Stimulated activated CD4-positive, alpha-beta T cell treated with anti-CD3 and anti-CD28 coated beads, Interleukin-15, amount 100 ng/mL, for 24 hours (primary cell): Measurements from ENCODE around the gene CDKL2.
"Not testable (repeated sequence)": the region's sequence is repeated elsewhere in the genome, so short reads cannot be mapped to it uniquely, and the experiment has no call there.

Source experiments
- DNase-seq: peaks from one replicate; pipeline ENCODE4 v3.0.0-alpha.2; 2020

The CDKL2 gene

DNA sequence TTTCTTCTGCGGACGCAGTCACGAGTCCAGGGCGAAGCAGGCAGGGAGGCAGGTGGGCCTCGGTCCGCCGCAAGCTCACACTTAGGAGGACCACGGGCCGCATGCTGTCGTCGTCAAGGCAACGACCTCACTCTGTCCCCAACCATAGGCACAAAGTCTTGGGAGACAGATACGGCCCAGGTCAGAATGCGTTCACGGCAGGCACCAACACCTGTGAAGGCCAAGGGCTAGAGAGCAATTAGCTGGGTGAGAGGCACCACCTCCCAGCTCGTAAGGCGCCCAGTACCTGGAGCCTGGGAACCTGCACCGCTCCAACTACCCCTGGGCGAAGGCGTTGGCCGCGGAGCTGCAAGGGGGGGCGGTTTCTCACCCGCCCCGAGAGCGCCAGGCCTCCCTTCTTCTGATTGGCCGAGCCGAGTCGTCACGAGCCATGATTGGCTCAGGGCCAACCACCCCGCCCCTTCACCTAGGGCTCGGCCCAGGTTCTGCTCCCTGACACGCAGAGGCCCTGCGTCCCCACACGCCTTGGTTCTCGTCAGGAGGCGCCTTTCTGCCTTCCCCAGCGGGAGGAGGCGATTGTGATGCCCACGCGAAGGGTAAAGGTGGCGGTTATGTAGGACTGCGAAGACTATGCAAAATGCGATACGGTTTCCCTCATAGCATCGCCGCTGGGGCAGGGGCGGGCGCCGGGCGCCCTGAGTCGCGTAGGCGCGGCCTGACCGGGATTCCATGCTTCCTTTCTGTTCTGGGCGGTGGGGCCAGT, at the start of gene CDKL2:
Gene CDKL2 (minus strand): TSS at position 355 of the 763 bp plus-strand sequence. CDS start 4,540 bp downstream, outside the sequence.
- DNase-seq = peak; percentile 94

- no peak for DNase-seq
Observed at GRCh38 chr4:75678965-75679364, 48.6 kb upstream of the CDKL2 start.

DNA sequence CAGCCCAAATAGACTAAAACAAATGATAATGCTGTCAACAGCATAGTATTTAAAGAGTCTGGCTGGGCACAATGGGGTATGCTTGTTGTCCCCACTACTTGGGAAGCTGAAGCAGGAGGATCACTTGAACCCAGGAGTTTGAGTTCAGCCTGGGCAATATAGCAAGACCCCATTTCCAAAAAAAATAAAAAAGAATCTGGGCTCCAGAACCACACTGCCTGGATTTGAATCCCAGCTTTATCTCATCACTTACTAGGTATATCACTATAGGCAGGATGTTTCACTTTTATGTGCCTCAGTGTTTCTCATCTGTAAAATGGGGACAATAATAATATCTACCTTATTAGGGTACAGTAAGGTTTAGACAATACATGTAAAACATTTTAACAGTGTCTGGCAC, 48.1 kb upstream of the CDKL2 start:
- DNase-seq = no peak

DNA sequence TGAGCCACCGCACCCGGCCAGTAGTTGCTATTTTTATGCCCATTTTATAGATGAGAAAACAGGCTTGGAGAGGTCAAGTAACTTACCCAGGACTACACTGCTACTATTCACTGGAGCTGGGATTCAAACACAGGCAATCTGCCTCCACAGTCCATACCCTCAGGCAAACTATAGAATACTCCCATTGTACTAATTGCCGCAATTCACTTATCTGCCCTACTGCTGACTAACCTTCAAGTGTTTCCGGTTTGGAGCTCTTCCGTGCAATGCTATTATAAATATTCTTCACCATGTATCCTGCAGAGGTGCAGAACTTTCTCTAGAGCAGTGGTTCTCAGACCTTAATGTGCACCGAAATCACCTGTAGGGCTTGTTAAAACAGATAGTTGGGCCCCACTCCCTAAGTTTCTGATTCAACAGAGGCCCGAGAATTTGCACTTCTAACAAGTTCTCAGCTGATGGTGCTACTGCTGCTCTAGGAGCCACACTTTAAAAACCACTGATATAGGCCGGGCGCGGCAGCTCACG, 44.7 kb upstream of the CDKL2 start:
- no peak for DNase-seq

DNA sequence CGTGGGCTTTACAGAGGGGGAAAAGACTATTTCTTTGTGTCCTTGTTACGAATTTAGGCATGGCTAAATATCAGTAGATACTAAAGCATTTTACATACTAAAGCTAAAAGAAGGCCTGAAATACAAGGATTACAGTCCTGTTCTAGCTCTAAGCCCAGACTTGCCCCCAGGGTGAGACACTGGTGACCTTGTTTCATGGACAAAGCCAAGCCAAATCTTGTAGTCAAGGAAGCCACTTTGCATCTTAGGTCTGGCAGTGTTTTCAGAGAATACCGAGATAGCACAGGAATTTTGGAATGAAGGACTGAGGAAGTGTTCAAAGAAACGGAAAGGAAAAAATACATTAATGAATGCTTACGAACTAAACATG, 43.6 kb upstream of the CDKL2 start:
- DNase-seq = no peak

GRCh38 chr4:75673027-75673958, 43.0 kb upstream of the CDKL2 start, which contains the start of gene G3BP2:
G3BP2 (minus strand) TSS chr4:75673411; CDS start chr4:75662025, 11,386 bp downstream.
- DNase-seq = peak; percentile 98

DNA sequence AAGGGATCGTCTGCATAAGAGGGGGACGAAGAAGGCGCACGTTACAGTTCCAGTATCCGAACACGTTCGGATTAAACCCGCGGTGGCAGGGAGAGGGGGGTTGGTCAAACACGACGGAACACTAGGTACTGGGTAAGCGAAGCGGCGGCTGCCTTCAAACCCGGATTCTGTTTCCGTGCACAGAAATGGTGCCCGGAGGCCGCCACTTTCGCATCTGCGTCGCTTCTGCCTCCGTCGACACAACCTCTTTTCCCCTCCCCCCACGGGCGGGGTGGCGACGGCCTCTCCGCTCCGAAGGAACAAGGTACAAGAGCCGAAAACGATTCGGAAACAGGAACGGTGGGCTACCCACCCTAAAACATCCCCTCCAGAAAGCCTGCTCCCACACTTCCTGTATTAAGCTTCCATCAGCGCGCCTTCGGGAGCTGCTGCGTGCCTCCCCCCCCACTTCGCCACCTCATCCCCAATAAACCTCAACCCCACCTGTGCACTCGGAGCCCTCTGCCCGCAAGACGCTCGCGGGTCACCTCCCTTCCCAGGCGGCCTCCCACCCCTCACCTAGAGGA, 42.2 kb upstream of the CDKL2 start:
- peak; percentile 88 for DNase-seq

GRCh38 chr4:75671802-75672421, 41.6 kb upstream of the CDKL2 start:
- no peak for DNase-seq

- DNase-seq = no peak
Observed at GRCh38 chr4:75668596-75668995, 38.3 kb upstream of the CDKL2 start.

DNA sequence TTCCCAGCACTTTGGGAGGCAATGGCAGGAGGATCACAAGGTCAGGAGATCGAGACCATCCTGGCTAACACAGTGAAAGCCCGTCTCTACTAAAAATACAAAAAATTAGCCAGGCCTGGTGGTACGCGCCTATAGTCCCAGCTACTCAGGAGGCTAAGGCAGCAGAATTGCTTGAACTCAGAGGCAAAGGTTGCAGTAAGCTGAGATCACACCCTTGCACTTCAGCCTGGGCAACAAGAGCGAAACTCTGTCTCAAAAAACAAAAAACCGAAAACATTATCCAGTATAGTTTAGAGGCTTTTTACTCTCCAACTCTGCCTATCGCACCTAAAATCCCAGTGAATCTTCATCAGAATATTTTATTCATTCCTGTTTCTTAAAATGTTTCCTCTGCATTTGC, 37.3 kb upstream of the CDKL2 start:
- DNase-seq = not testable (repeated sequence)

DNA sequence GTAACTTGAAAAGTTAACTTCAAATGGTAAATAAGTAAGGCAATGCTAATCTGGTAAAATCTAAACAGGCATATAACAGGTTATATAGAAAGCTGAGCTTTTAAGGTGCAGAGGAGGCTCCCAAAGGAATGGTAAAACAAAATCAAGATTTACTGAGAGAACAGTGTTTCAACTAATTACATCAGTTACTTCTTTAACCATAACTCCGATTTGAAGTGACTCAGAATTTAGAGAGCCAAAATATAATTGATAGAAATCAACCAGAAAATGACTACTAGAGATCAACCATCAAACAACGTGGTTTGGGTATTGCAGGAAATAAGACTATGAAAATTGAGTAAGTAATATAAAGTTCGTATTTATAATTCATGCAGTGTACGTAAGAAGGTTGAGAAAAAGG, 36.0 kb upstream of the CDKL2 start:
- no peak for DNase-seq

GRCh38 chr4:75664604-75665003, 34.3 kb upstream of the CDKL2 start:
- not testable (repeated sequence) for DNase-seq

GRCh38 chr4:75662626-75663025, 32.3 kb upstream of the CDKL2 start:
- DNase-seq = no peak

GRCh38 chr4:75660491-75660890, 30.2 kb upstream of the CDKL2 start:
- DNase-seq = no peak

DNA sequence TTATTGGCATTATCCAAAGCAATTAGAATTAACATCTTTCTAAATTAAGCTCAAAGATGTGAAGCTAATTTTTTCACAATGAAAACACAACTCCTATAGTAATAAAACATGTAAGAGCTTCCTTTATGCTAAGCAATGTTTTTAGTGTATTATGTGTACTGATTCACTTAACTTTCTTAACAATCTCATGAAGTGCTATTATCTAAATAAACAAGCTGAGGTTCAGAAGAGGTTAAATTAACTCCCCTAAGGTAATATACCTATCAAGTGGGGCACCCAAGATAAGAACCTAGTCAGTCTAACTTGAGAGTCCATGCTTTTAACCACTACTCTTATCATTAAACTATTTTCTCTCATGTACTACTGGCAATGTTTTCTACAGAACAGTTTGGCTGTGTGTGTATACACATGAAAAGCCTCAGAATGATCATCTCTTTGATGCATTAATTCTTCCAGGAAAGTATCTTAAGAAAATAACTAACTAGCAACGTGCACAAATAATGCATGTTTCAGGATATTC, 29.2 kb upstream of the CDKL2 start:
- DNase-seq = no peak

DNA sequence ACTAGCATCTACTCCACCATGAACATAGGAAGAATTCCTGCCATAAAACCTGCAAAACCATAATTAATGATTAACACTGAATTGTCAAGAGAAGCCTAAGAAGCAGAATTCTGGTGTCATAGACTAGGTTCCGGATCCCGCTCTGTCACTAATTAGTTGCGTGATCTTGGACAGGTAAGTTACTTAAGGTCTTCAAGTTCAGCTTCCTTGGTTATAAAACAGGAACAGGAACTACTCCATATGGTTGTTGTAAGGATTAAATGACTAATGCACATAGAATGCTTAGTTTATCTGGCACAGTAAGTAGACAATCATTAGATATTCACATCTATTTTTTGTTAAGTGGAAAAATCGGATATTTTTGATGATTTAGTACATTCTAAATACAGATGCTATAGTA, 28.5 kb upstream of the CDKL2 start:
- no peak for DNase-seq

- DNase-seq = no peak
Observed at GRCh38 chr4:75655562-75655961, 25.2 kb upstream of the CDKL2 start.

DNA sequence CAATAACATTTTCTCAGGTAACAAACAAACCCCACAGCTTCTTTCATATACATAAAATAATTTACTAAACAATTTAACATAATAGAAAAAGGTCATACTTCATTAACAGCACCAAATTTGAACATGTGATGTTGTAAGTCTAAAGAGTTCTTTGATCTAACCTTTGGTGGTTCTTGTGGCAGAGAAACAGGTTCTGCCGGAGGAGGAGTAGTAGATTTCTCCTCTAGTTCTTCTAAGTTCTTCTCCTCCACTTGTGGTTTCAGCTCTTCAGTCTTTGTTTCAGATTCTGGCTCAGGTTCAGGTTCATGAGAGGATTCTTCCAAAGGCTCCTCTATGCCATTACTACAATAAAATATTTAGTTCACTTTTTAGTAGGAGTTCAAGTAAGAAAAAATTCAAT, 24.6 kb upstream of the CDKL2 start:
- no peak for DNase-seq

- DNase-seq = no peak
Observed at GRCh38 chr4:75653845-75654503, 23.6 kb upstream of the CDKL2 start.

- DNase-seq = no peak
Observed at GRCh38 chr4:75644095-75644494, 13.8 kb upstream of the CDKL2 start.

DNA sequence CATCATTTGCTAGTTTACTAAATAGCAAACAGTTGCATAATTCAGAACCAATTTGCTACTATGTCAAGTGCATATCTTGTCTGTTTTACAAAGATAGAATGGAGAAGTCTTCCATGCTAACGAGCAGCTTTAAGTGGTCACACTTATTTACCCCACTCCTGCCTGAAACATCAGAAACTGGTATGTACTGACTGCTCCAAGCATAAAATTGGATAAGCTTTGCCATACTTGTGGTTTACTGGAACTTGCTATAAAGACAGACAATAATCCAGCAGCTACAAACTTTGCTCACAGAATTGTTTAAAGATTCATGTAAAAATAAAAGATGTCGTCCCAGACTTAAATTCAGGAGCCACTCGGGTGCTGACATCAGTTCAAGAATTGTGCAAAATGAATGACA, 13.3 kb upstream of the CDKL2 start:
- no peak for DNase-seq

- no peak for DNase-seq
Observed at GRCh38 chr4:75639124-75639695, 8.9 kb upstream of the CDKL2 start.
